MCF 10A (cell line): ENCODE data around the gene KLHL30. TPM values are rescaled to one million over a fixed set of nuclear protein-coding genes. Genes with fewer than 3 reads are reported as not detected.

Source experiments
- BruUV-seq: library from RNA; stranded (reverse); fragments of 400-500 nt; replicated peaks from 2 replicates; lab custom pipeline; 2021; lab: Mats Ljungman, UMichigan
- CTCF ChIA-PET: fragments of 300-600 bp; sonication (Branson Sonifier 250); formaldehyde crosslinking; extraction: SDS; loops from one replicate; lab custom pipeline; 2021; ENCODE audit warnings: antibody characterized with exemption, inconsistent platforms; lab: Yijun Ruan, JAX
- POLR2A ChIA-PET: fragments of 300-600, 350-650 bp; sonication (Branson Sonifier 250); formaldehyde crosslinking; extraction: SDS; loops from one replicate; lab custom pipeline; 2020; ENCODE audit warnings: antibody characterized with exemption, inconsistent platforms; lab: Yijun Ruan, JAX
- DNase-seq: peaks from one replicate; pipeline ENCODE4 v3.0.0-alpha.2; 2018; ENCODE audit not compliant: unreplicated experiment
- H3K27ac Mint-ChIP-seq: one replicate; pipeline ENCODE4 v1.8.0; 2022; ENCODE audit warnings: mild to moderate bottlenecking, low read depth, mixed read lengths; ENCODE audit not compliant: unreplicated experiment
- H3K27me3 Mint-ChIP-seq: one replicate; pipeline ENCODE4 v1.8.0; 2022; ENCODE audit warnings: mixed read lengths; ENCODE audit not compliant: insufficient read depth, unreplicated experiment
- H3K36me3 Mint-ChIP-seq: one replicate; pipeline ENCODE4 v1.8.0; 2022; ENCODE audit warnings: mild to moderate bottlenecking, moderate library complexity, mixed read lengths; ENCODE audit not compliant: insufficient read depth, unreplicated experiment
- H3K4me1 Mint-ChIP-seq: one replicate; pipeline ENCODE4 v1.8.0; 2022; ENCODE audit warnings: mixed read lengths; ENCODE audit not compliant: insufficient read depth, unreplicated experiment
- H3K4me3 Mint-ChIP-seq: one replicate; pipeline ENCODE4 v1.8.0; 2022; ENCODE audit warnings: mild to moderate bottlenecking, moderate library complexity, mixed read lengths; ENCODE audit not compliant: unreplicated experiment
- H3K9me3 Mint-ChIP-seq: one replicate; pipeline ENCODE4 v1.8.0; 2022; ENCODE audit warnings: mixed read lengths; ENCODE audit not compliant: unreplicated experiment
- CTCF ChIP-seq: fragments of 200-600 bp; IDR thresholded peaks from one replicate; pipeline ENCODE4 v1.8.0; 2022; ENCODE audit warnings: antibody characterized with exemption, mild to moderate bottlenecking; ENCODE audit not compliant: unreplicated experiment
- intact Hi-C: fragments of 100-400 bp; cut with micrococcal nuclease; formaldehyde crosslinking; loops from 2 replicates; pipeline ENCODE4 v1.14.1; 2022
- total RNA-seq: library from RNA; stranded (reverse); gene quantifications from 2 replicates; pipeline ENCODE4 v1.2.3, GENCODE V29; 2022

Gene KLHL30
- total RNA-seq, 1 experiment from 2014 or later, result 0.35 TPM

- TF ChIP-seq CTCF, result no peak
- no peak for DNase-seq
- Mint-ChIP-seq H3K9me3 (no peaks in the 10 kb centered on the region), H3K4me1 (no peaks in the 10 kb centered on the region), H3K27me3 (no peaks in the 10 kb centered on the region), H3K27ac (no peak overlapping the region), H3K36me3 (no peaks in the 10 kb centered on the region), H3K4me3 (no peak overlapping the region)
- CTCF ChIA-PET, result interaction anchor here (0.6 kb wide), 1 partner anchor 129 kb away, joined by 3 read pairs; no protein-coding TSS in a partner anchor
- intact Hi-C loops, result no loop called here
- POLR2A ChIA-PET, result no interaction called here
- BruUV-seq, result no TSS peak
These were observed 11.1 kb upstream of the KLHL30 start for GRCh38 chr2:238127165-238128060.

GRCh38 chr2:238128061-238128440 lies 10.4 kb upstream of the KLHL30 start:
- DNase-seq, result no peak
- no peaks in the 10 kb centered on the region for H3K9me3 Mint-ChIP-seq
- ChIA-PET CTCF (no interaction called here), POLR2A (no interaction called here)
- no peaks in the 10 kb centered on the region for H3K27me3 Mint-ChIP-seq
- H3K4me3 Mint-ChIP-seq, result no peak overlapping the region
- no peak overlapping the region for H3K27ac Mint-ChIP-seq
- TF ChIP-seq CTCF, result no peak
- no peaks in the 10 kb centered on the region for H3K36me3 Mint-ChIP-seq
- no TSS peak for BruUV-seq
- no peaks in the 10 kb centered on the region for H3K4me1 Mint-ChIP-seq
- intact Hi-C loops, result no loop called here

GRCh38 chr2:238128534-238129001 lies 9.9 kb upstream of the KLHL30 start:
- no peak for TF ChIP-seq CTCF
- Mint-ChIP-seq H3K9me3 (no peaks in the 10 kb centered on the region), H3K4me1 (no peaks in the 10 kb centered on the region), H3K4me3 (no peak overlapping the region), H3K27ac (no peak overlapping the region), H3K36me3 (no peaks in the 10 kb centered on the region), H3K27me3 (no peaks in the 10 kb centered on the region)
- ChIA-PET CTCF (no interaction called here), POLR2A (no interaction called here)
- DNase-seq, result no peak
- intact Hi-C loops, result no loop called here
- BruUV-seq, result no TSS peak

- no TSS peak for BruUV-seq
- no peak overlapping the region for H3K4me3 Mint-ChIP-seq
- no peaks in the 10 kb centered on the region for H3K4me1 Mint-ChIP-seq
- H3K27me3 Mint-ChIP-seq, result no peaks in the 10 kb centered on the region
- no peak for TF ChIP-seq CTCF
- no peak overlapping the region for H3K27ac Mint-ChIP-seq
- H3K36me3 Mint-ChIP-seq, result no peaks in the 10 kb centered on the region
- no peak for DNase-seq
- CTCF ChIA-PET, result no interaction called here
- intact Hi-C loops, result no loop called here
- no peaks in the 10 kb centered on the region for H3K9me3 Mint-ChIP-seq
- POLR2A ChIA-PET, result no interaction called here
These were observed 9.1 kb upstream of the KLHL30 start for GRCh38 chr2:238129166-238130010.
